Measurements from ENCODE around the gene ZNHIT6. TPM values are rescaled to one million over a fixed set of nuclear protein-coding genes. Genes with fewer than 3 reads are reported as not detected.

ZNHIT6 gene
- total and polyA plus RNA-seq, 10 of the 15 experiments (the other 5 are each of a cell fraction or from before 2014, with no cell fraction given), result 12.8 to 32.0 (median 18.8) TPM

GRCh38 chr1:85683292-85684025 is 24.8 kb downstream of the ZNHIT6 start:
- CTCF ChIA-PET, result interaction anchor here (1.0 to 3.1 kb wide), 3 partner anchors 9 to 23 kb away, joined by 3 to 9 read pairs (median 3); no protein-coding TSS in a partner anchor
- Histone ChIP-seq H2AFZ (ENCODE audit: control insufficient read depth, low read depth, low read length) (no peak overlapping the region), H3K4me1 (ENCODE audit: control insufficient read depth, insufficient read depth, low read length) (no peaks in the 10 kb centered on the region), H3K27ac (ENCODE audit: control insufficient read depth, insufficient read depth) (no peak overlapping the region), H3K4me2 (ENCODE audit: control insufficient read depth, insufficient read depth) (no peak overlapping the region), H3K9me3 (replicated peaks; ENCODE audit: control insufficient read depth, insufficient read depth, low read length) (no peaks in the 10 kb centered on the region), H3K9ac (ENCODE audit: control insufficient read depth, insufficient read depth, low read length) (no peak overlapping the region), H3K27me3 (replicated peaks in 1 of 2; ENCODE audit: control insufficient read depth in 2 of 2, insufficient read depth in 2 of 2, low read length in 1 of 2) (no peaks in the 10 kb centered on the region), H3K79me2 (ENCODE audit: control insufficient read depth, insufficient read depth, low read length) (no peaks in the 10 kb centered on the region; the same call in 1 of the 2 replicates), H3K36me3 (ENCODE audit: control insufficient read depth in 2 of 2, insufficient read depth in 2 of 2, low read length in 1 of 2) (peaks cover 1 to 7% of the 10 kb centered on the region in 2 experiments; a peak in 3 of 4 replicates), H3K4me3 (no peak overlapping the region), H4K20me1 (ENCODE audit: control insufficient read depth, insufficient read depth) (no peaks in the 10 kb centered on the region)
- in situ Hi-C loops (cut with MboI) (no loop called here), intact Hi-C loops (cut with micrococcal nuclease; ENCODE audit: unreplicated experiment) (no loop called here)
- BruUV-seq (replicated peaks), result no TSS peak
- POLR2A ChIA-PET, result no interaction called here
- DNase-seq (ENCODE audit: low read depth, low spot score) (no peak), FAIRE-seq (no peak), ATAC-seq (no peak)
- RAD21 ChIA-PET (ENCODE audit: unreplicated experiment), result interaction anchor here (1.3 kb wide), 1 partner anchor 12 kb away, joined by 3 read pairs; no protein-coding TSS in a partner anchor
- 100% methylated on average over 9 of the region's 9 CpGs for WGBS (ENCODE audit: insufficient coverage, insufficient replicate concordance, low lambda C conversion rate, missing lambda C conversion rate)
- TF ChIP-seq SUPT20H (IDR thresholded peaks at IDR 0.05; ENCODE audit: borderline replicate concordance, control insufficient read depth, low read depth, low read length) (no peak), POLR2A (IDR thresholded peaks at IDR 0.05; ENCODE audit: low read depth, low read length) (no peak), KDM1A (IDR thresholded peaks at IDR 0.05; ENCODE audit: borderline replicate concordance) (no peak), NBN (IDR thresholded peaks at IDR 0.05) (no peak), PAX5 (IDR thresholded peaks at IDR 0.05; ENCODE audit: borderline replicate concordance, low read depth, low read length) (no peak), ETV6 (conservative IDR thresholded peaks at IDR 0.05 in 1 of 2, IDR thresholded peaks at IDR 0.05 in 1 of 2; ENCODE audit: borderline replicate concordance in 1 of 2, low read depth in 1 of 2) (no peak), SMAD1 (IDR thresholded peaks at IDR 0.05; ENCODE audit: low read depth, partially characterized antibody) (no peak), CEBPB (IDR thresholded peaks at IDR 0.05; ENCODE audit: borderline replicate concordance in 1 of 2, low read depth in 2 of 2, low read length in 2 of 2) (no peak), HDAC6 (IDR thresholded peaks at IDR 0.05; ENCODE audit: unreplicated experiment) (no peak), RUNX3 (IDR thresholded peaks at IDR 0.05; ENCODE audit: low read length) (no peak), SP1 (IDR thresholded peaks at IDR 0.05; ENCODE audit: low read depth, low read length) (no peak), STAT3 (IDR thresholded peaks at IDR 0.05; ENCODE audit: low read depth, low read length) (no peak), NFYB (IDR thresholded peaks at IDR 0.05; ENCODE audit: insufficient read depth, low read depth, low read length) (no peak), MEF2B (IDR thresholded peaks at IDR 0.05; ENCODE audit: partially characterized antibody, poor library complexity, severe bottlenecking) (no peak)
- TF ChIP-seq, protein P1, sequence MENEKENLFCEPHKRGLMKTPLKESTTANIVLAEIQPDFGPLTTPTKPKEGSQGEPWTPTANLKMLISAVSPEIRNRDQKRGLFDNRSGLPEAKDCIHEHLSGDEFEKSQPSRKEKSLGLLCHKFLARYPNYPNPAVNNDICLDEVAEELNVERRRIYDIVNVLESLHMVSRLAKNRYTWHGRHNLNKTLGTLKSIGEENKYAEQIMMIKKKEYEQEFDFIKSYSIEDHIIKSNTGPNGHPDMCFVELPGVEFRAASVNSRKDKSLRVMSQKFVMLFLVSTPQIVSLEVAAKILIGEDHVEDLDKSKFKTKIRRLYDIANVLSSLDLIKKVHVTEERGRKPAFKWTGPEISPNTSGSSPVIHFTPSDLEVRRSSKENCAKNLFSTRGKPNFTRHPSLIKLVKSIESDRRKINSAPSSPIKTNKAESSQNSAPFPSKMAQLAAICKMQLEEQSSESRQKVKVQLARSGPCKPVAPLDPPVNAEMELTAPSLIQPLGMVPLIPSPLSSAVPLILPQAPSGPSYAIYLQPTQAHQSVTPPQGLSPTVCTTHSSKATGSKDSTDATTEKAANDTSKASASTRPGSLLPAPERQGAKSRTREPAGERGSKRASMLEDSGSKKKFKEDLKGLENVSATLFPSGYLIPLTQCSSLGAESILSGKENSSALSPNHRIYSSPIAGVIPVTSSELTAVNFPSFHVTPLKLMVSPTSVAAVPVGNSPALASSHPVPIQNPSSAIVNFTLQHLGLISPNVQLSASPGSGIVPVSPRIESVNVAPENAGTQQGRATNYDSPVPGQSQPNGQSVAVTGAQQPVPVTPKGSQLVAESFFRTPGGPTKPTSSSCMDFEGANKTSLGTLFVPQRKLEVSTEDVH (IDR thresholded peaks at IDR 0.05; ENCODE audit: low read depth, partially characterized antibody), result no peak
- TF ChIP-seq, protein P2, sequence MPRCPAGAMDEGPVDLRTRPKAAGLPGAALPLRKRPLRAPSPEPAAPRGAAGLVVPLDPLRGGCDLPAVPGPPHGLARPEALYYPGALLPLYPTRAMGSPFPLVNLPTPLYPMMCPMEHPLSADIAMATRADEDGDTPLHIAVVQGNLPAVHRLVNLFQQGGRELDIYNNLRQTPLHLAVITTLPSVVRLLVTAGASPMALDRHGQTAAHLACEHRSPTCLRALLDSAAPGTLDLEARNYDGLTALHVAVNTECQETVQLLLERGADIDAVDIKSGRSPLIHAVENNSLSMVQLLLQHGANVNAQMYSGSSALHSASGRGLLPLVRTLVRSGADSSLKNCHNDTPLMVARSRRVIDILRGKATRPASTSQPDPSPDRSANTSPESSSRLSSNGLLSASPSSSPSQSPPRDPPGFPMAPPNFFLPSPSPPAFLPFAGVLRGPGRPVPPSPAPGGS (IDR thresholded peaks at IDR 0.05; ENCODE audit: borderline replicate concordance, insufficient read depth, low read depth, low read length, poor library complexity, severe bottlenecking), result no peak
- SMC1A ChIA-PET (ENCODE audit: uncharacterized antibody, unreplicated experiment), result interaction anchor here (1.9 kb wide), 1 partner anchor 9 kb away, joined by 6 read pairs; no protein-coding TSS in a partner anchor

Measured in GM12878 (cell line).